Hepatocyte (in vitro differentiated cells): ENCODE measurements around the gene GGTA1. TPM values are rescaled to one million over a fixed set of nuclear protein-coding genes. Genes with fewer than 3 reads are reported as not detected.

ENCODE experiments used
- DNase-seq: peaks from one replicate; pipeline ENCODE4 v3.0.0-alpha.2; 2016; ENCODE audit warnings: low spot score
- H2AFZ ChIP-seq: fragments of 200-600 bp; sonication (generic); 2 replicates; pipeline ENCODE4 v1.6.0; 2016; ENCODE audit warnings: antibody characterized with exemption, mild to moderate bottlenecking
- H3K27ac ChIP-seq: fragments of 200-600 bp; sonication (generic); 2 replicates; pipeline ENCODE4 v1.5.1; 2016; ENCODE audit warnings: mild to moderate bottlenecking
- H3K27me3 ChIP-seq: fragments of 200-600 bp; sonication (generic); 2 replicates; pipeline ENCODE4 v1.6.1; 2016
- H3K36me3 ChIP-seq: fragments of 200-600 bp; sonication (generic); replicated peaks from 2 replicates; pipeline ENCODE4 v1.5.1; 2016; ENCODE audit warnings: low read depth; ENCODE audit not compliant: insufficient read depth
- H3K4me1 ChIP-seq: fragments of 200-600 bp; sonication (generic); 2 replicates; pipeline ENCODE4 v1.5.1; 2016; ENCODE audit warnings: mild to moderate bottlenecking, moderate library complexity; ENCODE audit not compliant: insufficient read depth
- H3K4me2 ChIP-seq: fragments of 200-600 bp; sonication (generic); 2 replicates; pipeline ENCODE4 v1.6.0; 2016
- H3K4me3 ChIP-seq: fragments of 200-600 bp; sonication (generic); 2 replicates; pipeline ENCODE4 v1.5.1; 2016; ENCODE audit warnings: mild to moderate bottlenecking
- H3K79me2 ChIP-seq: fragments of 200-600 bp; sonication (generic); 2 replicates; pipeline ENCODE4 v1.6.0; 2017; ENCODE audit warnings: mild to moderate bottlenecking
- H3K9me2 ChIP-seq: fragments of 200-600 bp; sonication (generic); replicated peaks from 2 replicates; pipeline ENCODE4 v1.6.0; 2017; ENCODE audit warnings: mild to moderate bottlenecking; ENCODE audit not compliant: insufficient read depth
- H3K9me3 ChIP-seq: fragments of 200-600 bp; sonication (generic); 2 replicates; pipeline ENCODE4 v1.5.1; 2016; ENCODE audit warnings: low read depth, mild to moderate bottlenecking
- H4K20me1 ChIP-seq: fragments of 200-600 bp; sonication (generic); 2 replicates; pipeline ENCODE4 v1.6.0; 2016; ENCODE audit warnings: mild to moderate bottlenecking; ENCODE audit not compliant: insufficient read depth, poor library complexity, severe bottlenecking
- EZH2 ChIP-seq: fragments of 200-600 bp; sonication (generic); IDR thresholded peaks from 2 replicates; pipeline ENCODE4 v1.6.1; 2016; ENCODE audit warnings: antibody characterized with exemption, mild to moderate bottlenecking, borderline replicate concordance
- EZH2phosphoT487 ChIP-seq: fragments of 200-600 bp; sonication (generic); IDR thresholded peaks from one replicate; pipeline ENCODE4 v1.6.1; 2018; ENCODE audit warnings: antibody characterized with exemption, mild to moderate bottlenecking, low read depth, moderate library complexity; ENCODE audit not compliant: unreplicated experiment, severe bottlenecking
- WGBS: methylation state at CpG from one replicate; pipeline ENCODE4 v1.1.6; 2016; ENCODE audit warnings: low lambda C conversion rate; ENCODE audit errors: missing lambda C conversion rate; 5-methylcytosine and 5-hydroxymethylcytosine counted together
- polyA plus RNA-seq: library from polyadenylated mRNA; unstranded; fragments of >200 nt; fragmentation: Nextera tagmentation; extraction: Ambion mirVana; gene quantifications from 2 replicates; pipeline ENCODE4 v1.2.1, GENCODE V29; 2016
- total RNA-seq: library from RNA; depleted of rRNA; stranded (reverse); fragments of >200 nt; gene quantifications from 2 replicates; pipeline ENCODE4 v1.2.3, GENCODE V29; 2014
- TF ChIP-seq, protein P1 (sequence below): fragments of 200-600 bp; sonication (generic); IDR thresholded peaks from 2 replicates; pipeline ENCODE4 v1.5.1; 2016; ENCODE audit warnings: antibody characterized with exemption, mild to moderate bottlenecking; ENCODE audit not compliant: poor library complexity

Gene GGTA1
- total and polyA plus RNA-seq, 2 experiments from 2014 or later, result 0.07 to 0.77 TPM

DNA sequence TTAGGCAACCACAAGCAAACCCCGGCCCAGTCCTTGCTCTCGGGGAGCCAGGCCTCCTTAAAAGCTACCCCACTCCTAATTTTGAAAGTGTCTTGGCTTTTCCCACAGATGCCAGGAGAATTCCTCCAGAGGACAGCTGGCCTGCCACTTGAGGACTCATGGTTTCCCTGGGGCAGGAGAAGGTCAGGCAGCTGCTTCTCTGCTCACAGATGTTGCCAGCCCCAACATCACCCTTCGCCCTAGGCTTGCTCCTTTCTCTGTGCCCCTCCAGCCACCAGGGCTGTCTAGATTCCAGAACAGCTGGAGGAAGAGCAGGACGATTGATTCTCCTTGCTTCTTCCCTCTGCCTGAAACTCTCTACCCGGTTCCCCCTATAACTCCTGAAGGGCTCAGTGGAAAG is 8.5 kb downstream of the GGTA1 start:
- 93% methylated on average over 5 of the region's 5 CpGs for WGBS
- TF ChIP-seq EZH2, result no peak
- TF ChIP-seq EZH2phosphoT487, result no peak
- TF ChIP-seq, protein P1, sequence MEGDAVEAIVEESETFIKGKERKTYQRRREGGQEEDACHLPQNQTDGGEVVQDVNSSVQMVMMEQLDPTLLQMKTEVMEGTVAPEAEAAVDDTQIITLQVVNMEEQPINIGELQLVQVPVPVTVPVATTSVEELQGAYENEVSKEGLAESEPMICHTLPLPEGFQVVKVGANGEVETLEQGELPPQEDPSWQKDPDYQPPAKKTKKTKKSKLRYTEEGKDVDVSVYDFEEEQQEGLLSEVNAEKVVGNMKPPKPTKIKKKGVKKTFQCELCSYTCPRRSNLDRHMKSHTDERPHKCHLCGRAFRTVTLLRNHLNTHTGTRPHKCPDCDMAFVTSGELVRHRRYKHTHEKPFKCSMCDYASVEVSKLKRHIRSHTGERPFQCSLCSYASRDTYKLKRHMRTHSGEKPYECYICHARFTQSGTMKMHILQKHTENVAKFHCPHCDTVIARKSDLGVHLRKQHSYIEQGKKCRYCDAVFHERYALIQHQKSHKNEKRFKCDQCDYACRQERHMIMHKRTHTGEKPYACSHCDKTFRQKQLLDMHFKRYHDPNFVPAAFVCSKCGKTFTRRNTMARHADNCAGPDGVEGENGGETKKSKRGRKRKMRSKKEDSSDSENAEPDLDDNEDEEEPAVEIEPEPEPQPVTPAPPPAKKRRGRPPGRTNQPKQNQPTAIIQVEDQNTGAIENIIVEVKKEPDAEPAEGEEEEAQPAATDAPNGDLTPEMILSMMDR, result no peak
- no peak overlapping the region for H3K4me2 ChIP-seq
- H3K79me2 ChIP-seq, result no peaks in the 10 kb centered on the region
- H3K4me1 ChIP-seq, result no peaks in the 10 kb centered on the region
- DNase-seq, result no peak
- H3K9me2 ChIP-seq, result no peaks in the 10 kb centered on the region
- H3K36me3 ChIP-seq, result no peaks in the 10 kb centered on the region
- no peak overlapping the region for H3K27ac ChIP-seq
- H4K20me1 ChIP-seq, result no peaks in the 10 kb centered on the region
- H3K4me3 ChIP-seq, result no peak overlapping the region
- no peaks in the 10 kb centered on the region for H3K27me3 ChIP-seq
- H3K9me3 ChIP-seq, result no peaks in the 10 kb centered on the region
- no peak overlapping the region for H2AFZ ChIP-seq

DNA sequence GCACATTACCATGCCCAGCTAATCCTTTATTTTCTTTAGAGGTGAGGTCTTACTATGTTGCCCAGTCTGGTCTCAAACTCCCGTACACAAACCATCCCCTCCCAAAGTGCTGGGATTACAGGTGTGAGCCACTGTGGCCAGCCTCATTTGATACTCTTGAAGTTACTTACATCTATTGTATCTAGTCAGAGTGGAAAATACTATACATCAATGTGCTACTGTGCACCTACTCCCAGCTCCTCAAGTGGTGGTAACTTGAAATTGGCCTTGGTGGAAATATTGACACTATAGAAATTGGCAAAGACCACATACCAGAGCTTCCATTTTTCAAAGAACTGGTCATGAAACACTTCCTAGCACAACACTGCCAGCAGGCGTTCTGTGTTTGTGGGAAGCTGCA is 10.3 kb downstream of the GGTA1 start:
- Histone ChIP-seq H3K4me1 (no peaks in the 10 kb centered on the region), H3K27me3 (no peaks in the 10 kb centered on the region), H2AFZ (no peak overlapping the region), H3K4me3 (no peak overlapping the region), H3K27ac (no peak overlapping the region), H3K4me2 (no peak overlapping the region), H3K9me3 (no peaks in the 10 kb centered on the region), H4K20me1 (no peaks in the 10 kb centered on the region), H3K36me3 (no peaks in the 10 kb centered on the region), H3K9me2 (no peaks in the 10 kb centered on the region), H3K79me2 (no peaks in the 10 kb centered on the region)
- no peak for DNase-seq
- 79% methylated on average over 2 of the region's 2 CpGs for whole genome bisulfite sequencing
- TF ChIP-seq EZH2phosphoT487 (no peak), EZH2 (no peak)
- TF ChIP-seq, protein P1, result no peak

DNA sequence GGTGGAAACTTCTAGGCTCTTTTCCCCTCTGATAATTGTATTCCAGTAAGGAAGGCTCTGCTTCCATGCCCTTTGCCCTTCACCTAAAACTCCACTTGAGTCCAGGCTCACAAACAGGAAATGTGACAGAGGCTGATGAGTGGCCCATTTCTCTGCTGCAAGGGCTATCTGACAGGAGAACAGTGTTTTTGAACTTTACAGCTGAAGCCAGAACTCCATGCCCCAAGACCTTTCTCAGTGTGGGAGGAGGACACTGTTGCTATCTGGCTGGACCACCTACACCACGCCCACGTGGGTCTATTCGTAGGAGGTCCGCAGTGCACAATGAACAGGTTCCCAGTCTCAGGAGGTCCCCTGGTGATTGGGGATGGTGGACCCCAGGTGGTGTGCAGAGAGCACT is 13.6 kb downstream of the GGTA1 start:
- Histone ChIP-seq H3K9me3 (no peaks in the 10 kb centered on the region), H3K4me3 (no peak overlapping the region), H3K4me2 (no peak overlapping the region), H2AFZ (no peak overlapping the region), H3K79me2 (no peaks in the 10 kb centered on the region), H3K27me3 (no peaks in the 10 kb centered on the region), H3K9me2 (no peaks in the 10 kb centered on the region), H3K36me3 (no peaks in the 10 kb centered on the region), H4K20me1 (no peaks in the 10 kb centered on the region), H3K4me1 (peaks cover 4% of the 10 kb centered on the region), H3K27ac (no peak overlapping the region)
- no peak for DNase-seq
- 90% methylated on average over 4 of the region's 4 CpGs for WGBS
- TF ChIP-seq, protein P1, result no peak
- TF ChIP-seq EZH2 (no peak), EZH2phosphoT487 (no peak)

DNA sequence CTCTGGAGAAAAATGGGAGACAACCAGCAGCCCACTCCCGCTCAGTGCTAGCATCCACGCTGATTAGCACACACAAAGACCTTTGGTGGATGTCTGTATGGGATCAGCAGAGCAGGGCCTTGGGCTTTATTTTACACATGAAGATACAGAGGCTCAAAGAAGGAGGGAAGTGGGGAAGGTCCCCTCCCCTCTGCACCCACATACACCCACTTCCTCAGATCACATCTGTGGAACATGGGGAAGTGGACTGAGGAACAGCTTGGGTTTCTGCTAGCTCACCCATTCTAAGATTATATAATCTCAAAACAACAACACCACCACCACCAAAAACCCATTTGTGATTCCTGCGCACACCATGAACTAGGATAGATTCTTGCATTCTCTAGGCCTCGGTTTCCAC is 14.0 kb downstream of the GGTA1 start:
- H3K9me3 ChIP-seq, result no peaks in the 10 kb centered on the region
- no peaks in the 10 kb centered on the region for H3K36me3 ChIP-seq
- H3K9me2 ChIP-seq, result no peaks in the 10 kb centered on the region
- 92% methylated on average over 4 of the region's 4 CpGs for WGBS
- peaks cover 4% of the 10 kb centered on the region for H3K4me1 ChIP-seq
- H3K4me3 ChIP-seq, result no peak overlapping the region
- no peak overlapping the region for H3K4me2 ChIP-seq
- no peak overlapping the region for H3K27ac ChIP-seq
- H3K79me2 ChIP-seq, result no peaks in the 10 kb centered on the region
- H4K20me1 ChIP-seq, result no peaks in the 10 kb centered on the region
- no peak for DNase-seq
- TF ChIP-seq, protein P1, result no peak
- no peak for TF ChIP-seq EZH2phosphoT487
- TF ChIP-seq EZH2, result no peak
- H3K27me3 ChIP-seq, result no peaks in the 10 kb centered on the region
- H2AFZ ChIP-seq, result no peak overlapping the region
